GM21515 (cell line): ENCODE data around the gene LGI2.

Source experiments
- ATAC-seq: cut with Tn5 transposase; IDR thresholded peaks from one replicate; pipeline ENCODE4 v1.9.1; 2021; ENCODE audit not compliant: unreplicated experiment

The LGI2 gene

DNA sequence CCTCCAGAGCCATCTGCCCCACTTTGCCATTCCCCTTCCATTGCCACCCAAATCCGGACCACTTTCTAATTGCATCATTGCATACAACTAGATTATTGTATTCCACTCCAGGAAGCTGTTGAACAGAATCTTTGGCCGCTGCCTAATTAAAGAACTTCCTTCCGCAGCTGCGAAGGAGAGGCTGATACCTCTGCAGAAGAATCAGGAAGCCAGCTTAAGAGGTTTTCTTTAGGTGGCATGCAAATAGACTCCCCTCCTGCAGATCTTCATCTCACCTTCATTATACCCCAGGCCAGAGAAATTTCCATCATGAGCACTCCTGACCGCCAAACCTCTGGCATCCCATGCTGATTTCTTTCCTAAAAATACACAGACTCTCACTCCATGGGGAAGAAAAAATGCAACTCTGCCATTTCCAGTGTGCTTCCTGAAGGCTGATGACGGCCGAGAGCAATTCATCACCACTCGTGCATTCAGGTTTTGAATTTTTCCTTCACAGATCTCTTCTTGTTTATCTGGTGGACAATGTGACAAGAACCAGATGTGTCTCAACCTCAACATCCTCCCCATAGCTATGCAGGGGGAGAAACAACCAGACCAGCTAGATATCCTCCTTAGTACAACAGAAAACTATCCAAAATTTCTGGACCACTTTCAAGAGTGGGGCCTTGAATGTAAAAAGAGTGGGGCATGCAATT lies 31.2 kb downstream of the LGI2 start:
- ATAC-seq: no peak

DNA sequence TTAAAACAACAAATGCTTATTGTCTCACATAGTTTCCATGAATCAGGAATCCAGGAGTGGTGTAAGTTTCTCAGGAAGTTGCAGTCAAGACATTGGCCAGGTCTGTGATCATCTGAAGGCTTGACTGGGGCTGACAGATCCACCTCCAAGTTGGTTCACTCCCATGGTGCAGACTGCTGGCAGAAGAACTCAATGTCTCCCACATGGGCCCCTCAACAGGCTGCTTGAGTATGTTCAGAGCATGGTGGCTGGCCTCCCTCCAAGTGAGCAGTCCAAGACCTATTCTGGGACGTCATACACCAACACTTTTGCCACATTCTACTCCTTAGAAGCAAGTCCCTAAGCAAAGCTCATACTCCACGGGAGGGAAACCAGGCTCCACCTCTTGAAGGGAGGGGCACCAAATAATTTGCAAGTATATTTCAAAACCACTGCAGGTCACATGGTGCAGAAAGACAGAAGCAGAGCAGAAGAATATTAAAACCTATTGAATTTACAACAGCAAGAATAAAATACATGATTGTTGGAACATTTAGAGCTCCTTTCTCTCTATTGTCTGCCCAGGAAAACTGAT lies 35.3 kb downstream of the LGI2 start:
- no peak for ATAC-seq

DNA sequence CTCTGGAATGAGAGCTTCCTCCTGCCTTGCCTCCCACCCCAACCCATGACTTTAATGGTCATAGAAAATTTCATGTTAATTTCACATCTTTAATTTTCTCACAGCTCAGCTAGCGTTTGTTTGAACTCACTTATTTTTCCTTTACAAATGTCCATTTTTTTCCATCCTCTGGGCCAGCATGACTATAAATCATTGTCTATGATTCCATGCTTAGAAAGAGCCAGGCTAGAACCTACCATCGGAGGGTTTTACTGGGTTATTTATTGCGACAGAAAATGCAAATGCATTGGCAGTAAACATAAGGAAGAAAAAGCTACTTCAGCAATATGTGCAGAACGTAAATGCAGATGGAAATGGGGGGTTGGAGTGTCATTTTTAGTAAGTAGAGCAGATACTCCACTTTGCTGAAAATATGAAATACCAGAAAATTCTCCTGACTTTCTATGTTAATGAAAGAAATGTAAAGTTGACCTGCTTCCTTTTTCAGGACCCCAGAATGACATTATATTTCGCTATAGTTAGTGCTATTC lies 37.1 kb downstream of the LGI2 start:
- no peak for ATAC-seq

DNA sequence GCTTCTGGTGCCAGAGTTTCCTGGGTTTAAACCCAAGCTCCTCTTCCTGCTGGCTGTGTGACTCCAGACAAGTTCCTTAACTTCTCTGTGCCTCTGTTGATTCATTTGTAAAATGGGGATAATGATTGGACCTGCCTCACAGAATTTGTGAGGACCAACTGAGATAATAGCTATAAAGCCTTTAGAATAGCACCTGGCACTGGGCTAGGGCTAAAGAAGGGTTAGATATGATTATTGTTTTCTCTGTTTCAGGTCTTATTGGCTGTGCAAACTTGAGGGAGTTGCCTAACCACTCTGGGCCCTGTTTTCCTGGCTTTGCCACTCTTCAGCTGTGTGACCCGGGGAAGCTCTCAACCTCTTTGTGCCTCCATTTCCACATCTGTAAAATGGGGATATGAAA lies 37.8 kb downstream of the LGI2 start:
- ATAC-seq: no peak

DNA sequence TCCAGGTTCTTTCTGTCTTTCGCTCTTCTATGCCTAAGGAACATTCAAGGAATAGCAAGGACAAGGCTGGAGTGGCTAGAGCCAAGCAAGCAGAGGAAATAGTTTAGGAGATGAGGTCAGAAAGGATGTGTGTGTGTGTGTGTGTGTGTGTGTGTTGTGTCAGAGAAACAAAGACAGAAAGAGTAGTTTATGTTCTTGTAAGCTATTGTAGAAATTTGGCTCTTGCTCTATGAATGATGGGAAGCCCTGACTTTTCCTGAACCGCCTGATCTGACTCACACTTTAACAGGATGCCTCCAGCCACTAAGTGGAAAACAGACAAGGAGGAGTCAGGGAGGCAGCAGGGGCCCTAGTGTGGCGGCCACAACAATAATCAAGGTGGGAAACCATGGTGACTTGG lies 39.7 kb downstream of the LGI2 start:
- no peak for ATAC-seq

DNA sequence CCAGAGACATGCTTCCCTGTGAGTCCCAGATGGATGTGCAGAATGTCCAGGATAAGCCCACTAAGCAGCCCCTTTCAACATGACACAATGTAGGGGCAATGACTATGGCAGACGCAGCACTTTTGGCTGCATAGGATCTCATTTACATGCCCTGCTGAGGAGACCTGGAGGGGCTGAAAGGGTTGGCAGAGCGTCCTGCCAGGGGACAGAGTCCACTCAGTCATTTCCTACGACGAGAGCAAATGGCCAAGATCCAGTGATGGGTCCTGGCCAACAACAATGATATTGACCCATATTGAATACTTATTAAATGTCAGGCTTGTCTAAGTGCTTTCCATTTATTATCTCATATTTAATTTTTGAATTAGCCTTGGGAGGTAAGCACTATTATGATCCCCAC lies 41.4 kb downstream of the LGI2 start:
- no peak for ATAC-seq

DNA sequence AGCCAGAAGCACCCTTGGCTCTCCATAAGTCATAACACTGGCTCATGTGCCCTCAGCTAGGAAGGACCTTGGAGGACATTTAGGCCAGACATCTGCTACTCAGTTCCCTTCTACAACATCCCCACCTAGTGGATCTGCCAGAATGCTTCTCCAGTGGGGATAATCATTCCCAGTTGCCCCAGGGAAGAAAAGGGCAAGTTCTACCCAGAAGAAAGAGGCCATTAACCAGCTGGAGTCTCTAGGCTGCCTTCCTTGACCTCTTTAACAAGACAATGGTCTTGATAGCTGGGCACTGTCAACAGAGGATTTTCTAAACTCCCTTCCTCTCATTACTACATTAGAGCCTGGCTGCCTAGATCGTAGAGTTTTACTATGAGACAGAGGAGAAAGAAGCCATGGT lies 42.0 kb downstream of the LGI2 start:
- ATAC-seq: no peak

DNA sequence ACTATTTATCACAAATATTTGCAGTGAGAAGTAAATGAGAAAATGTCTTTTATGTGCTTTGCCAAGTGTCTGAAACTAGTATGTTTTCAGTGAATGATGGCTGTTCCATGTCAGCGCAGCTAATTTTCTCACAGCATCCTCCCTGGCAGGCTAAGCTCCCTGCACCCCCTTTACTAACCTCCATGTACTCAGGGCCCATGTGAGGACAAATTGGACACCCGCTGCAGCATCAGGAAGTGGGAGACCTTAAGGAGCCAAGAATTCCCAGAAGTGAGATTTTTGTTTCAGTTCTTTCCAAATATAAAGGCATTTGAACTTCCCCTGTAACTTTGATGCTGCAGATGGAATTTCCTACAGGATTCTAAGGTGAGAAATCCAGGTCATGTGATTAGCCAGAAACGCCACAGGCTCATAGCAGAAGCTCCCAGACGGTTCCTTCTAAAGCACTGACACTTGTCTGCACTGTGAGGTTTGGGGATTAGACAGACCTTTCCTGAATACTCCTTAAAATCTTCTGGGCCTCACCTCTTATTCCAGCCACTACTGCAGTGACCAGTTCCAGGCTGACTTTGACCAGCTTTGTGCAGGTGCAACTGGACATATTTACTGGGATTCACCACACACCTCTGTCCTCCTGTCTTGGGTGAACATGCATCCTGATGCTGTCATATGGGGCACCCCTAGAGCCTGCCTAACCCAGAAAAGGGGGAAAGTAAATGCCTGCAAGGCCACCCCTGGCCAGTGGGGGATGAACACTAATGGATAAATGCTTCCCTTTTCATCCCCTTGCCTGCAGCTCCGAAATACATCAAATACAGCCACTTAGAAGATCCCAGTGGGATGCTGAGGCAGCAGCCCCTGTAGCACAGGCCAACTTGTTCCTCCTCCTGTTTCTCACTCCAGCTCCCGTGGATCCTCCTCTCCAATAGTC lies 45.9 kb downstream of the LGI2 start:
- ATAC-seq: no peak

DNA sequence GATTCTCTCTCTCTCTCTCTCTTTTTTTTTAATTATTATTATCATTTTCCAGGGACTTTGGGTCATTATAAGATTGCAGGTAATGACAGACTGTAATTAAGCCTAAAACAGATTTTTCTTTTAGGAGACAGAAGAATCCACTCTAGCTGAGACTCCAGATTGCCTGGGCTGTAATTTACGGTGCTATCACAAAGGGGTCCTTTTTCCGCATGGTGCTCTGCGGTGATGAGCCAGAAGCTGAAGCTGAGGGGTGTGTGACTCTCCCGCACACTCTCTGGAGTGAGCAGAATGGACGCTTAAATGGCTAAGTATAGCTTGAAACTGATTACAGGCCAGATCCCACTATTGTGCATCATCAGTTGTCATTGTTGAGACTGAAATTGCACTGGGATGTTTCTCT lies 50.0 kb downstream of the LGI2 start:
- ATAC-seq: no peak

DNA sequence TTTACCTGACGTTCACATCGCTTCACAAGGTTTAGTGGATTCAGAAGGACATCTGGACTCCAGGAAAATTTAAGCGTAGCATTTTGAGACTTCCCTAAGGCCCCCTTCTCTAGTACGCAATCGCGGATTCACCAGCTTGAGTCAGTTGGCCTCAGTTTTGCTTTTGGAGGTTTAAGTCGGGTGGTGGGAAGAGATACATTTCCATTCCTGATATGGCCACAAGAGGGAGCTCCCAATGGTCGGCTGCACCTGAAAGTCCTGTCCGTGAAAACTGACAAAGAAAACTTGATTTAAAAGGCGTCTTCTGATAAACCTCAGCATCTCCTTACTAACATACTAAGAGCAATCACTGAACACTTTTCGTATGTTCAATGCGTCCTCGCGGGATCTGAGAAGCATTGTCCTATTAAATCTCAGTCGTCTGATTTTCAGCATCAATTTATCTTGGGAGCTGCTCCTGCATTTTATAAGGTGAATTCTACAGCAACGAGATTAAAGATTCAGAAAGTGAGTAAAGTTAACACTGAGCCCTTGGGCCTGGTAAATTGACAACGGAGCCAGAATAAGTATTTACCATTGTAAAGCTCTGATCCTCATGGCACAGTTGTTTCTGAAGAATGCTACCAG lies 50.6 kb downstream of the LGI2 start:
- no peak for ATAC-seq

DNA sequence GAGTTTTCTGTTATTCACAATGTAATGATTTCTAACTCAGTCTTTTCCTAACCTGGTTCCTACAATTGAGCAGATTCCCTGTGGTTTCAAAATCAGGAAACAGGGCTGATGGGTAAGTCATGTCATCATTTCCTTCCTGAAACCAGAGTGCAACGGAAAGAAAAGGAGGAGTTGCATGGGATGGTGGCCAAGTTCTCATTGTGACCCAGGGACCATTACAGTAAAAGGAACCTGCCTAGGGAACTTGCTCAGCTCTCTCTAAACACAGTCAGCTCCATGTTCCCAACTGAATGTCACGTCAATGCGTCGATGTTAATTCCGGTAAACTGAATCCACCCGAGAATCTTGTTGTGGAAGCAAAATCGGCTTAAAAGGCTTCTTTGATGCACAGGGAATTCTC lies 51.2 kb downstream of the LGI2 start:
- ATAC-seq: no peak

DNA sequence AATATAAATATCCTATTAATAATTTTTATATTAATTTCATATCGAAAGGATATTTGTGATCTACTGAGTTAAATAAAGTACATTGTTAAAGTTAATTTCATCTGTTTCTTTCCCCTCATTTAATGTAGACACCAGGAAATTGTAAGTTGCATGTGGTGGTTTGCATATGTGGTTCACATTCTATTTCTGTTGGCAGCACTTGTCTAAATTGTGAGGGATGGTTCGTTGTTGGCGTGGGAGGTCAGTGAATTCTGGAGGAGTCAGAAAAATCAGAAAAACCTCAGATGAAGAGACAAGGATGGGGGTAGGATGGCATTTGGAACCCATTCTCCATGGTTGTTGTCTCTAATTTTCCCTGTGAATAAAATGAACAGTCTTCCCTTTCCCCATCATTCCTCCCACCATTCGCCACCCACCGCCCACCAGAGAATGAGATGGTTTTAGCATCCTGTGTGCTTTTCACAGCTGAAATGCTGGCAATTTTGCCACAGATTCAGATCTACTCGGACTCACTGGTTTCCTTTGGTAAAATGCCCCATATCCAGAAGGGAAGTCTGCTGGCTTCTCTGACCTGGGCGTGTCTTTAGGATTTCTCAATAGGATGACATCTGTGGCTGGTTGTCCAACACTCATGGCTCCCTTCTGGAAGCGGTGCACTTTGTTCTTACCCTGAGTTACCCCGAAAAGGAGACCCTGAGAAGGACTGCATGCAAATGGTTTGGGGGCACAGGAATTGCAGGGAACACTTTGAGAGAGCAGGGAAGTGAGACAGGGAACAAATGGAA lies 52.3 kb downstream of the LGI2 start:
- ATAC-seq: no peak

DNA sequence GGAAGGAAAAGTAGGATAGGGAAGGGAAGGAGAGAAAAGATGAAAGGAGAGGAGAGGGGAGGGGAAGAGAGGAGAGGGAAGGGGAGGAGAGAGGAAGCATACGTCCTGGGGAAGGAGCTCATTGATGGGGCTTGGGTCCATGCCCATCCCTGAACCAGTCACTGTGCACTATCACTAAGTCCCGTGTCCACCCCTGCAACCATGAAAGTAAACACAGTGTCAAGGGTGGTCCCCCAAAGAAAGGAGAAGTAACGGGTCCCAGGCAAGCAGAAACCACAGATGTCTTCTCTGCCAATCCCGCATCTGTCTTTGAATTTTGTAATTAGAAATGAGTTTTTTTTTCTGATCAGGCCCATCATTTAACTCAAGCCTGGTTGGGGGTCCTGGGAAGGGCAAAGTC lies 55.2 kb downstream of the LGI2 start:
- ATAC-seq: no peak

DNA sequence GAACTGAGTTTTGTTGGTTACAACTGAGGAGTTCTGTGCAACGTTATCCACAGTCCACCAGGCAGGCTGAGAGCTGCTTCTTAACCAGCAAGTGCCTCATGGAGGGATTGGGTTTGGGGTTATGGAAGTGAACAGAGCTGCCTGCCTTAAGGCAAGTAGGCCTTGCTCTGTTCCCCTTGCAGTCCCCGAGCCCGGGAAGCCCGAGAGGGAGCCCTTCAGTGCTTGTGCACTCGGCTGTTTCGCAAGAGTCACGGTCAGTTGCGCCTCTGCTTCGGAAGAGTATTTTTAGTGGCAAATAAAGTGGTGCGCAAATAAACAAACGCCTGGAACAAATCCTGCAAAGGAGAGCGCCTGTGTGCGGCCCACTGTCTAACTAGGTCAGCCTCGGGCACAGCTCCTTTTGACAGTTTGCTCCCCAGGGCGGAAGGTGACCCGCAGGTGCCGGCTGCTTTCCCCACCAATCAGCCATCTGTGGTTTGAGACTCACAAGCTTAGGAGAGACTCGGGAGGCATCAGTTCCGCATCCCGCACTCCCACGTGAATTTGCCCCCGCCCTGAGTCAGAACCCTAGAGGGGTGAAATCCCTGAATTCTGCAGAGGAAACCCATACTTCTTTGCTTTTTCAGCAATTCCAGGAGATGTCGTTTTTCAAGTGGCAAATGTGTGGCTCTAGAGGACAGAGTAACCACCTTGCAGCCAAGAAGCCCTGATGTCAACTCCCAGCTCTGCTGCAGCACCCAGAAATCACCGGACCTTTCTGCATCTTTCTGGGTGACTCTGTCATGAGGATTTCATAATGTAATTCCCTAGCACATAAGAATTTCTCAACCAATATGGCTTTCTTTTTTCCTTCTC lies 56.8 kb downstream of the LGI2 start:
- ATAC-seq: no peak

DNA sequence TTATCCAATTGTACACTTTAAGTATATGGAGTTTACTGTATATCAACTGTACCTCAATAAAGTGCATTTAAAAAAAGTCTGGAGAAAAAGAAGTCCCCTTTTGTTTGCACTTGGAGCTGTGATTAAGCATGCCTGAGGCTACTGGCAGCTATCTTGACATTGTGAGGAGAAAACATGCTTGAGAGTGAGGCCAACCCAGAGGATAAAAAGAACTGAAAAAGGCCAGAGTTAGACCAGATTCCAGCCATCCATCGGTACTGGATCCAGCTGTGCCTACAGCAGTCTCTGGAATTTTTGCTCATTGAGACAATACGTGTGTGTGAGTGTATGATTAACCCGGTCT lies 57.4 kb downstream of the LGI2 start:
- ATAC-seq: no peak

DNA sequence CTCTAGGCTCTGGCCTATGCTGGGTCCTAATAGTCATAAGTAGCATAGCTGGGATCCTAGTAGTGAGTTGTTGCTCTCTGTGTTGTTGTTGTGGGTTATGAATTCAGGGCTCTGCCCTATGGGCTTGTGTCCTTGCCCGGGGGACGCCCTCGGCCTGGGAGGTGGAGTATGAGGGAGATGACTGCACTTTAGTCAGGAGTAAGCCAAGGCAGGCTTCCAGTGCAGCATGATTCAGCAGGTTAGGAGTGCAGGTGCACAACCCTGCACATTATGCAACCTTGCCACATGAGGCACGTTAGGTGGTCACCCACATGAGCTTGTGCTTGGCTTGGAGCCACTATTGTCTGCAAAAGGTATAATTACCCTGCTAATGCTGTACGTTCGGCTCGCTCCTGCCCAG lies 59.6 kb downstream of the LGI2 start:
- ATAC-seq: no peak

DNA sequence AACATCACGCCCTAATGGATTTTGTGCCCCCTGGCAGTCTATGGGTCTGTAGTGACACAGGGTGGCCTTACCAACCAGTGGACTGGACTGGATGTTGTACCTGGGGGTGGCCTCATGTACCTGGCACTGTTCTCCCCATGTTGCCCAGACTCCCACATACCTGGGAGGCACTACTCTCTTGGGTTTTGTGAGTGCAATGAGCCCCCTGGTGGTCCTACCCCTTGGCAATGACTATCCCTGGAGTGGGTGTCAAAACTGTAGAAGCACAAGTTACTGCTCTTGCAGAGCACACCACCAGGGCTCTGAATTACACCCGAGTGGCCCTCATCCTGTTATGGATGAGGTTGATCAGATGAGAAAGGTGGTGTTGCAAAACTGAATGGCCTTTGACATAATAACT lies 60.1 kb downstream of the LGI2 start:
- no peak for ATAC-seq

DNA sequence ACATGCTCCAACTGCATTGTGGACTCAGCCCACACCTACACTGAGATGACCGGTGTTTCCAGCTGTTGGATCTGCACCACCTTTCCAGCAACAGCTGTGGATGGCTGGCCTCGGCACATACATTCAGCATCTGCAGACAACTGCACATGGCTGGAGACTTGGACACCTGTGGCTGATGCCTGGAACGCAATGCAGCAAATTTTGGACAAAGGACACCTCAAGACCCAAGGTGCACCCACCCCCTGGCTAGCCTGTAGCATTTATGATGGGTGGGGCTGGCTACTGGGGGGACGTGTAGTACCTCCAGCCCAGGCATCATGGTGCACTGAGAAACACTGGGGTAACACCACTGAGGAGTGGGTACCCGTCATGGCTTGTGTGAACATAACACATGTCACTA lies 60.6 kb downstream of the LGI2 start:
- ATAC-seq: no peak

DNA sequence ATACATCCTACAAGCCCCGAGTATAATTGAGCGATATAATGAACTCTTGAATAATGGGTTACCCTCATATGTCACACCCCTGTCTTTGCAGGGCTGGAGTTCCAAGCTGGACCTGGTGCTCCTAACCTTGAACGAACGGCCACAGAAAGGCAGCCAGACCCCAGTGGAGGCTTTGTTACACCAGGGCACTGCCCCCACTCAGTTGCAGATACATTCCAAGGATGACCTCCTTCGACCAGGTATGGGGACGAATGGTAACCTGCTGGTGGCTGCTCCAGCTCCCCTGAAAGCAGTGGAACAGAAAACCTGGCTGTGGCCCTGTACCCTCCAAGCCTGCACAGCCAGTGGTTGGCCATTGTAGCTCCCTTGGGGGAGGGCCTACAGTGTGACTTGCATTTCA lies 61.3 kb downstream of the LGI2 start:
- ATAC-seq: no peak

DNA sequence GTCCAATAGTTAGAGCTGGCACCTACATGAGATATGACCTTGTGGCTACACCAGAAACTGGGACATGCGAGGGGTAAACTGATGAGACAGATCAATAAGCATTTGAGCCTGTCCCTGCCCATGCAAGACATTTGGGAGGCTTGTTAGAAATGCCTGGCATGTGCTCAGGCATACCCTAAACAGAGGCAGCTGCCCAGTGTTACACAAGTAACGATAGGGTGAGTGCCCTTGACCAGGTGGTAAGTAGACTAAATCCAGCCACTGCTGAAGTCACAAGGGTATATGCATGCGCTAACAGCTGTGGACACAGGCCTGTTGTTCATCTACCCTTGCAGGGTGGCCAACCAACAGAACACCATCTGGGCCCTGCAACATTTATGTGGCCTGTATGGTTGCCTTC lies 61.8 kb downstream of the LGI2 start:
- no peak for ATAC-seq
